GM12878 (cell line): Measurements from ENCODE around the gene SBNO1. TPM values are rescaled to one million over a fixed set of nuclear protein-coding genes. Genes with fewer than 3 reads are reported as not detected.
A peak's percentile ranks its signal among the peaks of the same experiment; 100 is the strongest.

Source experiments
- ATAC-seq: fragments of 200-7000 bp; cut with Tn5 transposase; 3 replicates; pipeline ENCODE4 v1.9.1; 2020; ENCODE audit warnings: mild to moderate bottlenecking, moderate library complexity
- BruUV-seq: library from RNA; stranded (reverse); fragments of 400-500 nt; replicated peaks from 2 replicates; lab custom pipeline; 2021; lab: Mats Ljungman, UMichigan
- CTCF ChIA-PET: fragments of 300-600 bp; sonication (Branson Sonifier 250); formaldehyde crosslinking; extraction: SDS; loops from one replicate; lab custom pipeline; 2021; ENCODE audit warnings: inconsistent platforms; lab: Yijun Ruan, JAX
- POLR2A ChIA-PET: fragments of 350-600 bp; formaldehyde crosslinking; extraction: SDS; loops from one replicate; lab custom pipeline; 2021; ENCODE audit warnings: inconsistent platforms; lab: Charles Lee
- RAD21 ChIA-PET: fragments of 300-600 bp; sonication (Branson Sonifier 250); formaldehyde crosslinking; loops from one replicate; lab custom pipeline; 2023; ENCODE audit warnings: antibody characterized with exemption; ENCODE audit not compliant: unreplicated experiment; lab: Charles Lee
- SMC1A ChIA-PET: fragments of 300-600 bp; sonication (Branson Sonifier 250); formaldehyde crosslinking; loops from one replicate; lab custom pipeline; 2023; ENCODE audit not compliant: unreplicated experiment, uncharacterized antibody; lab: Charles Lee
- DNase-seq: peaks from one replicate; pipeline ENCODE4 v3.0.0-alpha.2; 2011; ENCODE audit warnings: low read depth, low spot score
- FAIRE-seq: peaks from 3 replicates; lab custom pipeline; 2011; peaks lifted over from hg19 to GRCh38; lab: Jason Lieb, UNC
- H2AFZ ChIP-seq: 2 replicates; pipeline ENCODE4 v1.6.0; 2011; ENCODE audit warnings: low read depth, low read length, control low read depth; ENCODE audit not compliant: control insufficient read depth
- H3K27ac ChIP-seq: 2 replicates; pipeline ENCODE4 v1.5.1; 2011; ENCODE audit warnings: control low read depth; ENCODE audit not compliant: control insufficient read depth, insufficient read depth
- H3K27me3 ChIP-seq, 2 experiments: replicated peaks in 1 of 2; 2 replicates each; pipeline versions ENCODE4 v1.6.0 to v1.6.1; 2011; ENCODE audit warnings: low read length in 1 of 2; ENCODE audit not compliant: control insufficient read depth in 2 of 2, insufficient read depth in 2 of 2
- H3K36me3 ChIP-seq, 2 experiments: 2 replicates each; pipeline ENCODE4 v1.5.1; 2011; ENCODE audit warnings: low read length in 1 of 2; ENCODE audit not compliant: control insufficient read depth in 2 of 2, insufficient read depth in 2 of 2
- H3K4me1 ChIP-seq: 2 replicates; pipeline ENCODE4 v1.6.1; 2011; ENCODE audit warnings: mild to moderate bottlenecking, low read length, moderate library complexity, mixed read lengths; ENCODE audit not compliant: control insufficient read depth, insufficient read depth
- H3K4me2 ChIP-seq: 2 replicates; pipeline ENCODE4 v1.6.0; 2011; ENCODE audit warnings: control low read depth; ENCODE audit not compliant: control insufficient read depth, insufficient read depth
- H3K4me3 ChIP-seq: fragments of 200-600 bp; sonication (generic); 2 replicates; pipeline ENCODE4 v1.5.1; 2016
- H3K79me2 ChIP-seq: 2 replicates; pipeline ENCODE4 v1.6.0; 2011; ENCODE audit warnings: low read length; ENCODE audit not compliant: control insufficient read depth, insufficient read depth
- H3K9ac ChIP-seq: 2 replicates; pipeline ENCODE4 v1.8.0; 2011; ENCODE audit warnings: low read length, control low read depth, mixed read lengths; ENCODE audit not compliant: control insufficient read depth, insufficient read depth
- H3K9me3 ChIP-seq: replicated peaks from 3 replicates; pipeline ENCODE4 v1.5.1; 2011; ENCODE audit warnings: mild to moderate bottlenecking, low read length; ENCODE audit not compliant: control insufficient read depth, insufficient read depth
- H4K20me1 ChIP-seq: 2 replicates; pipeline ENCODE4 v1.6.0; 2011; ENCODE audit not compliant: control insufficient read depth, insufficient read depth
- BRCA1 ChIP-seq: IDR thresholded peaks from 2 replicates; pipeline ENCODE4 v1.6.1; 2011; ENCODE audit warnings: low read depth, low read length, improper control_type of control experiment
- EGR1 ChIP-seq, 2 experiments: IDR thresholded peaks; 1 replicate in 1 of 2; 2 replicates in 1 of 2; pipeline ENCODE4 v1.6.1; 2011 to 2012; ENCODE audit warnings: low read depth in 2 of 2, low read length in 2 of 2, borderline replicate concordance in 1 of 2, mild to moderate bottlenecking in 1 of 2, moderate library complexity in 1 of 2
- TCF7 ChIP-seq: IDR thresholded peaks from 2 replicates; pipeline ENCODE4 v1.6.1; 2014; ENCODE audit warnings: antibody characterized with exemption, borderline replicate concordance
- whole genome bisulfite sequencing: methylation state at CpG from one replicate; pipeline ENCODE4 v1.1.6; 2016; ENCODE audit warnings: low lambda C conversion rate; ENCODE audit not compliant: insufficient replicate concordance, insufficient coverage; ENCODE audit errors: missing lambda C conversion rate; 5-methylcytosine and 5-hydroxymethylcytosine counted together
- in situ Hi-C: fragments of 300-500 bp; cut with MboI; formaldehyde crosslinking; loops from 9 replicates; pipeline ENCODE4 v1.14.3; 2018; ENCODE audit warnings: mixed read lengths
- intact Hi-C: fragments of 100-400 bp; cut with micrococcal nuclease; formaldehyde crosslinking; loops from one replicate; pipeline ENCODE4 v1.14.2; 2022; ENCODE audit not compliant: unreplicated experiment
- polyA plus RNA-seq, 11 experiments: library from polyadenylated mRNA; depleted of rRNA in 4 of 11; unstranded in 6 of 11; stranded (reverse) in 5 of 11; fragments of >200 nt; fragmentation: Nextera tagmentation in 4 of 11; fragmentation: Illumina TruSeq in 1 of 11; extraction: Ambion mirVana in 4 of 11; extraction: Trizol in 1 of 11; gene quantifications; 1 replicate in 1 of 11; 2 replicates in 10 of 11; pipeline versions ENCODE4 v1.2.1 to v1.2.3, GENCODE V29; 2011 to 2016; ENCODE audit warnings: inconsistent platforms in 2 of 11, missing spikeins in 2 of 11, low read depth in 1 of 11
- total RNA-seq, 4 experiments: library from RNA; depleted of rRNA in 3 of 4; stranded (reverse); fragments of >200 nt in 3 of 4; fragmentation: Illumina TruSeq in 1 of 4; extraction: Trizol in 1 of 4; gene quantifications; 2 replicates each; pipeline versions ENCODE4 v1.2.1 to v1.2.3, GENCODE V29; 2013 to 2021
- TF ChIP-seq, protein P1 (sequence below): fragments of 450-650 bp; IDR thresholded peaks from 2 replicates; pipeline ENCODE4 v1.6.1; 2016; ENCODE audit warnings: mild to moderate bottlenecking, moderate library complexity, borderline replicate concordance

SBNO1 gene
- total and polyA plus RNA-seq, 10 of the 15 experiments (the other 5 are each of a cell fraction or from before 2014, with no cell fraction given): 7.5 to 39.7 (median 20.9) TPM

DNA sequence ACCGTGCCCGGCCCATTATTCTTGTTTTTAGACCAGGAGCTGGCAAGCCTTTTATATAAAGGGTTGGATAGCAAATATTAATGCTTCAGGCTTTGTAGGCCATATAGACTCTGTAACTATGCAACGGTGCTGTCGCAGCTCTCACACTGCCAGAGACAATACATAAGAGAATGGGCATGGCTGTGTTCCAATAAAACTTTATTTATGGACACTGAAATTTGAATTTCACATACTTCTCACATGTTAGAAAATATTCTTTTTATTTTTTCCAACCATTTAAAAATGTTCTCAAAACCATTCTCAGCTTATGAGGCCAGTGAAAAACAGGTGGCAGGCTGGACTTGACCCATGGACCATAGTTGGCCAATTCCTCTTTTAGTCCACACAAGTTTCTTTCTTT, 80.0 kb downstream of the SBNO1 start:
- BruUV-seq: no TSS peak
- Histone ChIP-seq H3K4me2 (no peak overlapping the region), H3K9me3 (no peaks in the 10 kb centered on the region), H3K27ac (no peak overlapping the region), H3K9ac (no peak overlapping the region), H4K20me1 (no peaks in the 10 kb centered on the region), H3K79me2 (no peaks in the 10 kb centered on the region), H2AFZ (no peak overlapping the region), H3K4me3 (no peak overlapping the region), H3K27me3 (no peaks in the 10 kb centered on the region), H3K36me3 (peaks cover 0 to 4% of the 10 kb centered on the region in 2 experiments; a peak in 1 of 4 replicates), H3K4me1 (no peaks in the 10 kb centered on the region)
- RAD21 ChIA-PET: no interaction called here
- SMC1A ChIA-PET: no interaction called here
- in situ Hi-C loops: no loop called here
- POLR2A ChIA-PET: interaction anchor here (0.6 kb wide), 1 partner anchor 92 kb away, joined by 3 read pairs; no protein-coding TSS in a partner anchor
- DNase-seq (no peak), FAIRE-seq (no peak), ATAC-seq (no peak)
- intact Hi-C loops: no loop called here
- no peak for TF ChIP-seq TCF7
- no peak for TF ChIP-seq BRCA1
- TF ChIP-seq, protein P1, sequence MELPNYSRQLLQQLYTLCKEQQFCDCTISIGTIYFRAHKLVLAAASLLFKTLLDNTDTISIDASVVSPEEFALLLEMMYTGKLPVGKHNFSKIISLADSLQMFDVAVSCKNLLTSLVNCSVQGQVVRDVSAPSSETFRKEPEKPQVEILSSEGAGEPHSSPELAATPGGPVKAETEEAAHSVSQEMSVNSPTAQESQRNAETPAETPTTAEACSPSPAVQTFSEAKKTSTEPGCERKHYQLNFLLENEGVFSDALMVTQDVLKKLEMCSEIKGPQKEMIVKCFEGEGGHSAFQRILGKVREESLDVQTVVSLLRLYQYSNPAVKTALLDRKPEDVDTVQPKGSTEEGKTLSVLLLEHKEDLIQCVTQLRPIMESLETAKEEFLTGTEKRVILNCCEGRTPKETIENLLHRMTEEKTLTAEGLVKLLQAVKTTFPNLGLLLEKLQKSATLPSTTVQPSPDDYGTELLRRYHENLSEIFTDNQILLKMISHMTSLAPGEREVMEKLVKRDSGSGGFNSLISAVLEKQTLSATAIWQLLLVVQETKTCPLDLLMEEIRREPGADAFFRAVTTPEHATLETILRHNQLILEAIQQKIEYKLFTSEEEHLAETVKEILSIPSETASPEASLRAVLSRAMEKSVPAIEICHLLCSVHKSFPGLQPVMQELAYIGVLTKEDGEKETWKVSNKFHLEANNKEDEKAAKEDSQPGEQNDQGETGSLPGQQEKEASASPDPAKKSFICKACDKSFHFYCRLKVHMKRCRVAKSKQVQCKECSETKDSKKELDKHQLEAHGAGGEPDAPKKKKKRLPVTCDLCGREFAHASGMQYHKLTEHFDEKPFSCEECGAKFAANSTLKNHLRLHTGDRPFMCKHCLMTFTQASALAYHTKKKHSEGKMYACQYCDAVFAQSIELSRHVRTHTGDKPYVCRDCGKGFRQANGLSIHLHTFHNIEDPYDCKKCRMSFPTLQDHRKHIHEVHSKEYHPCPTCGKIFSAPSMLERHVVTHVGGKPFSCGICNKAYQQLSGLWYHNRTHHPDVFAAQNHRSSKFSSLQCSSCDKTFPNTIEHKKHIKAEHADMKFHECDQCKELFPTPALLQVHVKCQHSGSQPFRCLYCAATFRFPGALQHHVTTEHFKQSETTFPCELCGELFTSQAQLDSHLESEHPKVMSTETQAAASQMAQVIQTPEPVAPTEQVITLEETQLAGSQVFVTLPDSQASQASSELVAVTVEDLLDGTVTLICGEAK: peak; percentile 53
- TF ChIP-seq EGR1 (IDR thresholded peaks at IDR 0.05; ENCODE audit: borderline replicate concordance in 1 of 2, low read depth in 2 of 2, low read length in 2 of 2): no peak
- 87% methylated on average over 4 of the region's 4 CpGs for WGBS
- CTCF ChIA-PET: interaction anchor here (0.6 kb wide), 1 partner anchor 11 kb away, joined by 3 read pairs; no protein-coding TSS in a partner anchor
